RWPE1 (cell line): ENCODE measurements around the gene NDST3.

Source experiments
- CTCF ChIA-PET: fragments of 350-600 bp; sonication (Branson Sonifier 250); formaldehyde crosslinking; extraction: SDS; loops from one replicate; lab custom pipeline; 2021; lab: Yijun Ruan, JAX
- POLR2A ChIA-PET: fragments of 400-600 bp; formaldehyde crosslinking; extraction: SDS; loops from one replicate; lab custom pipeline; 2020; ENCODE audit warnings: antibody characterized with exemption; ENCODE audit not compliant: low non-redundant PET; lab: Yijun Ruan, JAX
- DNase-seq: peaks from one replicate; pipeline ENCODE4 v3.0.0; 2012; ENCODE audit warnings: low spot score
- H3K27ac ChIP-seq: fragments of 450-650 bp; 2 replicates; pipeline ENCODE4 v1.5.1; 2017
- TF ChIP-seq, protein P1 (sequence below): fragments of 450-650 bp; conservative IDR thresholded peaks from 2 replicates; pipeline ENCODE4 v1.5.1; 2017; ENCODE audit warnings: low read depth, mild to moderate bottlenecking

NDST3 gene

DNA sequence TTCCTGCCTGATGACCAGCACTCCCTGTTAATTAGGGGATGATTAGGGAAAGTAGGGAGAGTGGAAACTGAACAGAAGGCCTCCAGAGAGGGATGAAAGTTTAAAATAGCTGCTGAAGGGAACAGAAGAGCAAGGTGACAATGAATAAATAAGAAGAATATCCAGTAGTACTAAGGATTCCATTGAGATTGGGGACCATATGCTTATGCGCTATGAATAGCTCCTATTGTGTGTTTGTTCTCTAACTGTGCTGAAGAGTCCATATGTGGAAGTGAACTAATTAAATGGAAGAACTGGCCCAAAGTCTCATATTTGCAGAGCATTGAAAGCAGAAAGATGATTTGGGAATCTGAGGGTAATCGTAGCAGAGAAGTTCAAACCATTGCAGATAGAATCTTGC, 181.5 kb downstream of the NDST3 start:
- no peak overlapping the region for H3K27ac ChIP-seq
- DNase-seq, result no peak
- TF ChIP-seq, protein P1, sequence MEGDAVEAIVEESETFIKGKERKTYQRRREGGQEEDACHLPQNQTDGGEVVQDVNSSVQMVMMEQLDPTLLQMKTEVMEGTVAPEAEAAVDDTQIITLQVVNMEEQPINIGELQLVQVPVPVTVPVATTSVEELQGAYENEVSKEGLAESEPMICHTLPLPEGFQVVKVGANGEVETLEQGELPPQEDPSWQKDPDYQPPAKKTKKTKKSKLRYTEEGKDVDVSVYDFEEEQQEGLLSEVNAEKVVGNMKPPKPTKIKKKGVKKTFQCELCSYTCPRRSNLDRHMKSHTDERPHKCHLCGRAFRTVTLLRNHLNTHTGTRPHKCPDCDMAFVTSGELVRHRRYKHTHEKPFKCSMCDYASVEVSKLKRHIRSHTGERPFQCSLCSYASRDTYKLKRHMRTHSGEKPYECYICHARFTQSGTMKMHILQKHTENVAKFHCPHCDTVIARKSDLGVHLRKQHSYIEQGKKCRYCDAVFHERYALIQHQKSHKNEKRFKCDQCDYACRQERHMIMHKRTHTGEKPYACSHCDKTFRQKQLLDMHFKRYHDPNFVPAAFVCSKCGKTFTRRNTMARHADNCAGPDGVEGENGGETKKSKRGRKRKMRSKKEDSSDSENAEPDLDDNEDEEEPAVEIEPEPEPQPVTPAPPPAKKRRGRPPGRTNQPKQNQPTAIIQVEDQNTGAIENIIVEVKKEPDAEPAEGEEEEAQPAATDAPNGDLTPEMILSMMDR, result no peak
- CTCF ChIA-PET, result no interaction called here
- POLR2A ChIA-PET, result no interaction called here

GRCh38 chr4:118221227-118221800, 187.0 kb downstream of the NDST3 start:
- CTCF ChIA-PET, result no interaction called here
- TF ChIP-seq, protein P1, result no peak
- DNase-seq, result no peak
- POLR2A ChIA-PET, result no interaction called here
- no peak overlapping the region for H3K27ac ChIP-seq

GRCh38 chr4:118224243-118224829, 190.1 kb downstream of the NDST3 start:
- DNase-seq, result peak; percentile 15
- ChIA-PET POLR2A (no interaction called here), CTCF (interaction anchor here (0.6 to 1.0 kb wide), 8 partner anchors 13 to 1302 kb away, joined by 3 to 5 read pairs (median 3); no protein-coding TSS in a partner anchor)
- no peak overlapping the region for H3K27ac ChIP-seq
- TF ChIP-seq, protein P1, result peak; percentile 64

DNA sequence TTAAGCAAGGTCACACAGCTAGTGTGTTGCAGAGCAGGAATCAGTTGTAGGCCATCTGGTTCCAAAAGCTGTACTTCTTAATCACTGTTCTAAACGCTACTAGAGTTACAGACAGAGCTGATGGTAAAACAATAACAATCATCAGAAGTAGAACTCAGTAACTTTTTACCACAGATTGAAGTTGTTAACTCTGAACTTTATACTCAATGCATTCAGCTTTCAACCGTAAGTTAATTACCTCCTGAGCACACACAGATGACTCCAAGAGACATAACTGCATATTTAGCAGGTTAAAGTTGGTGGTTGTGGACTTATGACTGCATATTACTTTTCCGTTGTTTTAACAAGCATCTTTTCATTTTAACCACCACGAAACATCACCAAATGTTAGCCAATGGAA, 191.2 kb downstream of the NDST3 start:
- CTCF ChIA-PET, result no interaction called here

GRCh38 chr4:118226311-118227010, 192.2 kb downstream of the NDST3 start:
- no peak overlapping the region for H3K27ac ChIP-seq
- CTCF ChIA-PET, result no interaction called here
- no peak for DNase-seq
- POLR2A ChIA-PET, result no interaction called here
- TF ChIP-seq, protein P1, result no peak

More for the DNA sequence above, 191.2 kb downstream of the NDST3 start:
- no peak for DNase-seq
- POLR2A ChIA-PET, result no interaction called here
- TF ChIP-seq, protein P1, result no peak
- no peak overlapping the region for H3K27ac ChIP-seq

GRCh38 chr4:118235566-118236120, 201.4 kb downstream of the NDST3 start:
- no peak for DNase-seq
- ChIA-PET POLR2A (no interaction called here), CTCF (no interaction called here)
- TF ChIP-seq, protein P1, result no peak
- no peak overlapping the region for H3K27ac ChIP-seq
